Measurements from ENCODE around the gene ZNF808. TPM values are rescaled to one million over a fixed set of nuclear protein-coding genes. Genes with fewer than 3 reads are reported as not detected.

ZNF808 gene
- total and polyA plus RNA-seq, 2 of the 13 experiments (the other 11 are each of a cell fraction or from before 2014, with no cell fraction given), result 3.0 to 7.4 TPM

GRCh38 chr19:52584736-52585440 lies 57.4 kb downstream of the ZNF808 start:
- POLR2A ChIA-PET, result no interaction called here
- Histone ChIP-seq H3K27ac (ENCODE audit: extremely low read length, insufficient read depth, low read length) (no peak overlapping the region), H3K4me3 (replicated peaks in 1 of 3; ENCODE audit: insufficient read depth in 1 of 3, low read depth in 2 of 3, low read length in 3 of 3) (no peak overlapping the region), H3K4me1 (ENCODE audit: insufficient read depth, low read length) (no peaks in the 10 kb centered on the region), H4K20me1 (ENCODE audit: insufficient read depth, low read length) (no peaks in the 10 kb centered on the region), H3K27me3 (ENCODE audit: control insufficient read depth in 1 of 2, insufficient read depth in 2 of 2, low read length in 2 of 2) (no peaks in the 10 kb centered on the region), H3K9me3 (ENCODE audit: low read length) (peaks cover 46% of the 10 kb centered on the region), H3K9ac (ENCODE audit: insufficient read depth, low read depth, low read length) (no peak overlapping the region), H3K36me3 (replicated peaks in 1 of 2; ENCODE audit: control insufficient read depth in 1 of 2, insufficient read depth in 2 of 2, low read length in 2 of 2) (peaks cover 0 to 13% of the 10 kb centered on the region in 2 experiments; a peak in 2 of 5 replicates), H2AFZ (ENCODE audit: low read length) (no peak overlapping the region), H3K4me2 (ENCODE audit: low read depth, low read length) (no peak overlapping the region), H3K79me2 (ENCODE audit: insufficient read depth, low read length) (no peaks in the 10 kb centered on the region)
- FAIRE-seq (no peak), ATAC-seq (no peak), DNase-seq (ENCODE audit: low spot score) (no peak)
- CTCF ChIA-PET (ENCODE audit: low intra/inter-chr PET ratio, low total read pairs), result no interaction called here
- intact Hi-C loops (cut with micrococcal nuclease; ENCODE audit: unreplicated experiment) (no loop called here), in situ Hi-C loops (cut with HindIII; ENCODE audit: extremely low pct_ligation_motif_present, low pct_unique_long_range_greater_than_20kb) (no loop called here)
- no peak for TF ChIP-seq TSC22D2 (CRISPR knock-in tag; IDR thresholded peaks at IDR 0.05; ENCODE audit: borderline replicate concordance)
- no peak for TF ChIP-seq TRAFD1 (CRISPR knock-in tag; IDR thresholded peaks at IDR 0.05; ENCODE audit: borderline replicate concordance)
- no peak for TF ChIP-seq ZNF253 (CRISPR knock-in tag; IDR thresholded peaks at IDR 0.05; ENCODE audit: borderline replicate concordance)
- peak; percentile 47 for TF ChIP-seq AGO2 (optimal IDR thresholded peaks at IDR 0.05; ENCODE audit: low read depth, low read length)
- no peak for TF ChIP-seq CAMTA2 (CRISPR knock-in tag; IDR thresholded peaks at IDR 0.05; ENCODE audit: borderline replicate concordance)
- TF ChIP-seq ZNF670 (CRISPR knock-in tag; IDR thresholded peaks at IDR 0.05; ENCODE audit: borderline replicate concordance), result no peak
- no TSS peak for BruUV-seq (replicated peaks)
- WGBS (ENCODE audit: low lambda C conversion rate), result 87% methylated on average over 39 of the region's 39 CpGs
